HepG2 (cell line): ENCODE data around the gene NGEF. TPM values are rescaled to one million over a fixed set of nuclear protein-coding genes. Genes with fewer than 3 reads are reported as not detected.

ENCODE experiments used
- ATM ChIP-seq: fragments of 450-650 bp; IDR thresholded peaks from 2 replicates; pipeline ENCODE4 v1.7.1; 2017; ENCODE audit warnings: mild to moderate bottlenecking, borderline replicate concordance
- MEIS2 ChIP-seq: sonication (generic); formaldehyde crosslinking; IDR thresholded peaks from 2 replicates; pipeline ENCODE4 v1.9.0; 2021; ENCODE audit warnings: mild to moderate bottlenecking, missing genetic modification reagents
- MTA1 ChIP-seq: sonication (generic); formaldehyde crosslinking; IDR thresholded peaks from 2 replicates; pipeline ENCODE4 v1.4.0; 2020; ENCODE audit warnings: missing genetic modification reagents, mild to moderate bottlenecking, borderline replicate concordance
- PHF20 ChIP-seq: sonication (generic); formaldehyde crosslinking; IDR thresholded peaks from 2 replicates; pipeline ENCODE4 v1.5.0; 2020; ENCODE audit warnings: mild to moderate bottlenecking, missing genetic modification reagents
- RARA ChIP-seq: IDR thresholded peaks from 2 replicates; pipeline ENCODE4 v1.6.1; 2016; ENCODE audit warnings: missing genetic modification reagents, missing compliant biosample characterization
- ZMYM2 ChIP-seq: sonication (generic); formaldehyde crosslinking; IDR thresholded peaks from 2 replicates; pipeline ENCODE4 v1.8.0; 2022; ENCODE audit warnings: mild to moderate bottlenecking, missing genetic modification reagents
- ZNF10 ChIP-seq: sonication (generic); formaldehyde crosslinking; IDR thresholded peaks from 2 replicates; pipeline ENCODE4 v1.4.0; 2020; ENCODE audit warnings: mild to moderate bottlenecking, low read depth, missing genetic modification reagents, borderline replicate concordance
- ZNF138 ChIP-seq: sonication (generic); formaldehyde crosslinking; IDR thresholded peaks from 2 replicates; pipeline ENCODE4 v1.5.0; 2020; ENCODE audit warnings: mild to moderate bottlenecking, low read depth, missing genetic modification reagents
- ZNF207 ChIP-seq: fragments of 450-650 bp; IDR thresholded peaks from 2 replicates; pipeline ENCODE4 v1.6.1; 2016; ENCODE audit warnings: antibody characterized with exemption, borderline replicate concordance
- ZNF619 ChIP-seq: sonication (generic); formaldehyde crosslinking; IDR thresholded peaks from 2 replicates; pipeline ENCODE4 v1.4.0; 2020; ENCODE audit warnings: mild to moderate bottlenecking, missing genetic modification reagents
- ZNF724P ChIP-seq: sonication (generic); formaldehyde crosslinking; IDR thresholded peaks from 2 replicates; pipeline ENCODE4 v1.8.0; 2022; ENCODE audit warnings: missing genetic modification reagents, borderline replicate concordance
- ZSCAN21 ChIP-seq: sonication (generic); formaldehyde crosslinking; IDR thresholded peaks from 2 replicates; pipeline ENCODE4 v1.8.0; 2022; ENCODE audit warnings: mild to moderate bottlenecking, missing genetic modification reagents, moderate library complexity, borderline replicate concordance
- polyA plus RNA-seq, 8 experiments: library from polyadenylated mRNA; depleted of rRNA in 3 of 8; stranded (reverse) in 7 of 8; unstranded in 1 of 8; fragments of >200 nt; fragmentation: Illumina TruSeq in 4 of 8; extraction: Trizol in 4 of 8; gene quantifications; 2 replicates each; pipeline versions ENCODE4 v1.2.1 to v1.2.3, GENCODE V29; 2011 to 2016; ENCODE audit warnings: low read depth in 4 of 8, missing spikeins in 1 of 8, mixed read lengths in 1 of 8; ENCODE audit not compliant: insufficient read depth in 1 of 8
- total RNA-seq, 5 experiments: library from RNA; depleted of rRNA; stranded (reverse); fragments of >200 nt; fragmentation: Illumina TruSeq; extraction: Trizol; gene quantifications; 2 replicates each; pipeline ENCODE4 v1.2.3, GENCODE V29; 2016; ENCODE audit warnings: low read depth in 1 of 5
- TF ChIP-seq, protein P1 (sequence below): sonication (generic); formaldehyde crosslinking; IDR thresholded peaks from 2 replicates; pipeline ENCODE4 v1.4.0; 2020; ENCODE audit warnings: missing genetic modification reagents, borderline replicate concordance
- TF ChIP-seq, protein P2 (sequence below): sonication (generic); formaldehyde crosslinking; IDR thresholded peaks from 2 replicates; pipeline ENCODE4 v1.9.0; 2021; ENCODE audit warnings: mild to moderate bottlenecking, missing genetic modification reagents
- TF ChIP-seq, protein P3 (sequence below): sonication (generic); formaldehyde crosslinking; IDR thresholded peaks from 2 replicates; pipeline ENCODE4 v1.9.0; 2021; ENCODE audit warnings: missing genetic modification reagents, borderline replicate concordance
- TF ChIP-seq, protein P4 (sequence below): sonication (generic); formaldehyde crosslinking; IDR thresholded peaks from 2 replicates; pipeline ENCODE4 v1.4.0; 2020; ENCODE audit warnings: missing genetic modification reagents, mild to moderate bottlenecking, borderline replicate concordance
- TF ChIP-seq, protein P5 (sequence below): IDR thresholded peaks from 2 replicates; pipeline ENCODE4 v1.6.1; 2016; ENCODE audit warnings: missing biosample characterization, missing genetic modification reagents, low read depth

The NGEF gene
- total and polyA plus RNA-seq, 2 of the 13 experiments (the other 11 are each of a cell fraction or from before 2014, with no cell fraction given) = 14.4 to 36.9 TPM

DNA sequence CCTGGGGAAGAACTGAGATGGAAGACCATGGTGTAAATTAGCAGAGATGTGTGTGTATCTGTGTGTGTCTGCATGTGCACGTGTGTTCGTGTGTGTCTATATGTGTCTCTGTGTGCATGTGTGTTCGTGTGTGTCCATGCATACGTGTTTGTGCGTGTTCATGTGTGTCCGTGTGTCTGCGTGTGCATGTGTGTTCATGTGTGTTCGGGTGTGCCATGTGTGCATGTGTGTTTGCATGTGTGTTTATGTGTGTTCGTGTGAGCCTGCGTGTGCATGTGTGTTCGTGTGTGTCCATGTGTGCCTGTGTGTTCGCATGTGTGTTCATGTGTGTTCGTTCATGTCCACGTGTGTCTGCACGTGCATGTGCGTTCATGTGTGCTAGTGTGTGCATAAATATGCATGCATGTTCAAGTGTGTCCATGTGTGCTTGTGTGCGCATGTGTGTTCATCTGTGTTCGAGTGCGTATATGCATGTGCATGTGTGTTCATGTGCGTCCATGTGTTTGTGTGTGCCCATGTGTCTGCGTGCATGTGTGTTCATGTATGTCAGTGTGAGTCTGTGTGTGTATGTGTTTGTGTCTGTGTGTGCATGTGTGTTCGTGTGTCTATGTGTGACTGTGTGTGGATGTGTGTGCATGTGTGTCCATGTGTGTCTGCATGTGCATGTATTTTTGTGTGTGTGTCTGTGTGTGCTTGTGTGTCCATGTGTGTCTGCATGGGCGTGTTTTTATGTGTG lies 22.5 kb upstream of the NGEF start (continued):
- no peak for TF ChIP-seq MEIS2 (CRISPR knock-in tag)
- TF ChIP-seq, protein P1, sequence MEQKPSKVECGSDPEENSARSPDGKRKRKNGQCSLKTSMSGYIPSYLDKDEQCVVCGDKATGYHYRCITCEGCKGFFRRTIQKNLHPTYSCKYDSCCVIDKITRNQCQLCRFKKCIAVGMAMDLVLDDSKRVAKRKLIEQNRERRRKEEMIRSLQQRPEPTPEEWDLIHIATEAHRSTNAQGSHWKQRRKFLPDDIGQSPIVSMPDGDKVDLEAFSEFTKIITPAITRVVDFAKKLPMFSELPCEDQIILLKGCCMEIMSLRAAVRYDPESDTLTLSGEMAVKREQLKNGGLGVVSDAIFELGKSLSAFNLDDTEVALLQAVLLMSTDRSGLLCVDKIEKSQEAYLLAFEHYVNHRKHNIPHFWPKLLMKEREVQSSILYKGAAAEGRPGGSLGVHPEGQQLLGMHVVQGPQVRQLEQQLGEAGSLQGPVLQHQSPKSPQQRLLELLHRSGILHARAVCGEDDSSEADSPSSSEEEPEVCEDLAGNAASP = no peak
- no peak for TF ChIP-seq ZNF138 (CRISPR knock-in tag)
- no peak for TF ChIP-seq RARA (CRISPR knock-in tag)
- TF ChIP-seq, protein P2, sequence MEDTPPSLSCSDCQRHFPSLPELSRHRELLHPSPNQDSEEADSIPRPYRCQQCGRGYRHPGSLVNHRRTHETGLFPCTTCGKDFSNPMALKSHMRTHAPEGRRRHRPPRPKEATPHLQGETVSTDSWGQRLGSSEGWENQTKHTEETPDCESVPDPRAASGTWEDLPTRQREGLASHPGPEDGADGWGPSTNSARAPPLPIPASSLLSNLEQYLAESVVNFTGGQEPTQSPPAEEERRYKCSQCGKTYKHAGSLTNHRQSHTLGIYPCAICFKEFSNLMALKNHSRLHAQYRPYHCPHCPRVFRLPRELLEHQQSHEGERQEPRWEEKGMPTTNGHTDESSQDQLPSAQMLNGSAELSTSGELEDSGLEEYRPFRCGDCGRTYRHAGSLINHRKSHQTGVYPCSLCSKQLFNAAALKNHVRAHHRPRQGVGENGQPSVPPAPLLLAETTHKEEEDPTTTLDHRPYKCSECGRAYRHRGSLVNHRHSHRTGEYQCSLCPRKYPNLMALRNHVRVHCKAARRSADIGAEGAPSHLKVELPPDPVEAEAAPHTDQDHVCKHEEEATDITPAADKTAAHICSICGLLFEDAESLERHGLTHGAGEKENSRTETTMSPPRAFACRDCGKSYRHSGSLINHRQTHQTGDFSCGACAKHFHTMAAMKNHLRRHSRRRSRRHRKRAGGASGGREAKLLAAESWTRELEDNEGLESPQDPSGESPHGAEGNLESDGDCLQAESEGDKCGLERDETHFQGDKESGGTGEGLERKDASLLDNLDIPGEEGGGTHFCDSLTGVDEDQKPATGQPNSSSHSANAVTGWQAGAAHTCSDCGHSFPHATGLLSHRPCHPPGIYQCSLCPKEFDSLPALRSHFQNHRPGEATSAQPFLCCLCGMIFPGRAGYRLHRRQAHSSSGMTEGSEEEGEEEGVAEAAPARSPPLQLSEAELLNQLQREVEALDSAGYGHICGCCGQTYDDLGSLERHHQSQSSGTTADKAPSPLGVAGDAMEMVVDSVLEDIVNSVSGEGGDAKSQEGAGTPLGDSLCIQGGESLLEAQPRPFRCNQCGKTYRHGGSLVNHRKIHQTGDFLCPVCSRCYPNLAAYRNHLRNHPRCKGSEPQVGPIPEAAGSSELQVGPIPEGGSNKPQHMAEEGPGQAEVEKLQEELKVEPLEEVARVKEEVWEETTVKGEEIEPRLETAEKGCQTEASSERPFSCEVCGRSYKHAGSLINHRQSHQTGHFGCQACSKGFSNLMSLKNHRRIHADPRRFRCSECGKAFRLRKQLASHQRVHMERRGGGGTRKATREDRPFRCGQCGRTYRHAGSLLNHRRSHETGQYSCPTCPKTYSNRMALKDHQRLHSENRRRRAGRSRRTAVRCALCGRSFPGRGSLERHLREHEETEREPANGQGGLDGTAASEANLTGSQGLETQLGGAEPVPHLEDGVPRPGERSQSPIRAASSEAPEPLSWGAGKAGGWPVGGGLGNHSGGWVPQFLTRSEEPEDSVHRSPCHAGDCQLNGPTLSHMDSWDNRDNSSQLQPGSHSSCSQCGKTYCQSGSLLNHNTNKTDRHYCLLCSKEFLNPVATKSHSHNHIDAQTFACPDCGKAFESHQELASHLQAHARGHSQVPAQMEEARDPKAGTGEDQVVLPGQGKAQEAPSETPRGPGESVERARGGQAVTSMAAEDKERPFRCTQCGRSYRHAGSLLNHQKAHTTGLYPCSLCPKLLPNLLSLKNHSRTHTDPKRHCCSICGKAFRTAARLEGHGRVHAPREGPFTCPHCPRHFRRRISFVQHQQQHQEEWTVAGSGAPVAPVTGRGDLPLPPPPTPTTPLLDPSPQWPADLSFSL (CRISPR knock-in tag) = peak; percentile 74; the same call in 1 of the 2 replicates
- no peak for TF ChIP-seq ZNF724P (CRISPR knock-in tag)
- no peak for TF ChIP-seq ZMYM2 (CRISPR knock-in tag)
- TF ChIP-seq ZNF10 (CRISPR knock-in tag) = no peak
- 0 out of 2 replicates have a peak, but pooled peaks have one; percentile 24 for TF ChIP-seq ZNF207
- TF ChIP-seq ZSCAN21 (CRISPR knock-in tag) = no peak
- TF ChIP-seq, protein P3, sequence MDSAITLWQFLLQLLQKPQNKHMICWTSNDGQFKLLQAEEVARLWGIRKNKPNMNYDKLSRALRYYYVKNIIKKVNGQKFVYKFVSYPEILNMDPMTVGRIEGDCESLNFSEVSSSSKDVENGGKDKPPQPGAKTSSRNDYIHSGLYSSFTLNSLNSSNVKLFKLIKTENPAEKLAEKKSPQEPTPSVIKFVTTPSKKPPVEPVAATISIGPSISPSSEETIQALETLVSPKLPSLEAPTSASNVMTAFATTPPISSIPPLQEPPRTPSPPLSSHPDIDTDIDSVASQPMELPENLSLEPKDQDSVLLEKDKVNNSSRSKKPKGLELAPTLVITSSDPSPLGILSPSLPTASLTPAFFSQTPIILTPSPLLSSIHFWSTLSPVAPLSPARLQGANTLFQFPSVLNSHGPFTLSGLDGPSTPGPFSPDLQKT = no peak
- no peak for TF ChIP-seq ZNF619 (CRISPR knock-in tag)
- TF ChIP-seq MTA1 (CRISPR knock-in tag) = no peak
- TF ChIP-seq PHF20 (CRISPR knock-in tag) = 0 out of 2 replicates have a peak, but pooled peaks have one; percentile 35
- TF ChIP-seq, protein P4, sequence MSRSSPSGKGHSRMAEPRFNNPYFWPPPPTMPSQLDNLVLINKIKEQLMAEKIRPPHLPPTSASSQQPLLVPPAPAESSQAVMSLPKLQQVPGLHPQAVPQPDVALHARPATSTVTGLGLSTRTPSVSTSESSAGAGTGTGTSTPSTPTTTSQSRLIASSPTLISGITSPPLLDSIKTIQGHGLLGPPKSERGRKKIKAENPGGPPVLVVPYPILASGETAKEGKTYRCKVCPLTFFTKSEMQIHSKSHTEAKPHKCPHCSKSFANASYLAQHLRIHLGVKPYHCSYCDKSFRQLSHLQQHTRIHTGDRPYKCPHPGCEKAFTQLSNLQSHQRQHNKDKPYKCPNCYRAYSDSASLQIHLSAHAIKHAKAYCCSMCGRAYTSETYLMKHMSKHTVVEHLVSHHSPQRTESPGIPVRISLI (CRISPR knock-in tag) = no peak
- TF ChIP-seq, protein P5, sequence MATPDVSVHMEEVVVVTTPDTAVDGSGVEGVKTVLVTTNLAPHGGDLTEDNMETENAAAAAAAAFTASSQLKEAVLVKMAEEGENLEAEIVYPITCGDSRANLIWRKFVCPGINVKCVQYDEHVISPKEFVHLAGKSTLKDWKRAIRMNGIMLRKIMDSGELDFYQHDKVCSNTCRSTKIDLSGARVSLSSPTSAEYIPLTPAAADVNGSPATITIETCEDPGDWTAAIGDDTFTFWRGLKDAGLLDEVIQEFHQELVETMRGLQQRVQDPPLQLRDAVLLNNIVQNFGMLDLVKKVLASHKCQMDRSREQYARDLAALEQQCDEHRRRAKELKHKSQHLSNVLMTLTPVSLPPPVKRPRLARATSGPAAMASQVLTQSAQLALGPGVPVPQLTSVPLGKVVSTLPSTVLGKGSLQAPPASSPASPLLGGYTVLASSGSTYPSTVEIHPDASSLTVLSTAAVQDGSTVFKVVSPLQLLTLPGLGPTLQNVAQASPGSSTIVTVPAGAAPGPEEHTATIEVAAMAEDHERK (CRISPR knock-in tag) = no peak
- TF ChIP-seq ATM = peak; percentile 34; the same call in 1 of the 2 replicates
